ENCODE data around the gene ATN1. TPM values are rescaled to one million over a fixed set of nuclear protein-coding genes. Genes with fewer than 3 reads are reported as not detected.

Gene ATN1
- total and polyA plus RNA-seq, 2 of the 4 experiments (the other 2 are of a cell fraction) = 3.4 to 58.7 TPM

DNA sequence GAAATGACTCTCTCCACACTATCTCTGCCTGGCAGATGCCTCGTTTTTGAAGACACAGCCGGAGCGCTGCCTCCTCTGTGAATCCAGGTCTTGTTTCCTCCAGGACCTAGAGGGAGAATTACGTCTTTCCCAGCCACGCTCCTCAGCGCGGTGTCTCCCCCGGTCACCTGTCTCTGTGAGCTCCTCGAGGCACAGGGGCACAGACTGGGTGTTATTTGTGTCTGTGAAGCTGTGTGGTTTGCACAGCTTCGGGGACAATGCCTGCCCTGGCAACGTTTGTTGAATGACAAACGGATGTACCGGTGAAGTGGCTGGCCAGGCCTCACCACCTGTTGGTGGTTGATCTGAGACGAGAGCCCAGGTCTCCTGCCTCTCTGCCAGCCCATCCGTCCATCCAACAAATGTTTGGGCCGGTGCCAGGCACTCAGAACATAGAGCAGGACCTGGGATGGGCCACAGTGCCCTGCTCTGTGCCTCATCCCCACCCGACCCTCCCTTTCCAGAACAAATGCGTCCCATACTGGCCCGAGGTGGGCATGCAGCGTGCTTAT, 29.5 kb downstream of the ATN1 start:
- POLR2A ChIA-PET (ENCODE audit: unreplicated experiment) = no interaction called here
- H3K36me3 ChIP-seq (ENCODE audit: control insufficient read depth, insufficient read depth, low read length) = no peaks in the 10 kb centered on the region
- no peak overlapping the region for H3K9ac ChIP-seq (ENCODE audit: low read depth, low read length)
- no peak overlapping the region for H2BK120ac ChIP-seq (ENCODE audit: low read depth, low read length)
- H3K23ac ChIP-seq (ENCODE audit: low read depth, low read length) = no peak overlapping the region
- TF ChIP-seq MXI1 (IDR thresholded peaks at IDR 0.05; ENCODE audit: borderline replicate concordance, low read depth, low read length) (no peak), POLR2A (IDR thresholded peaks at IDR 0.05; ENCODE audit: low read depth, low read length) (no peak), MAFK (IDR thresholded peaks at IDR 0.05; ENCODE audit: low read depth, low read length) (no peak), BHLHE40 (IDR thresholded peaks at IDR 0.05; ENCODE audit: low read depth, low read length) (no peak), FOS (IDR thresholded peaks at IDR 0.05; ENCODE audit: low read depth, low read length) (no peak), NFE2L2 (IDR thresholded peaks at IDR 0.05; ENCODE audit: low read depth, low read length) (no peak), MAZ (IDR thresholded peaks at IDR 0.05; ENCODE audit: borderline replicate concordance, low read depth, low read length) (no peak), RFX5 (IDR thresholded peaks at IDR 0.05; ENCODE audit: low read depth, low read length) (no peak), CHD1 (IDR thresholded peaks at IDR 0.05; ENCODE audit: low read depth, low read length) (no peak), RCOR1 (IDR thresholded peaks at IDR 0.05; ENCODE audit: insufficient replicate concordance, low read length) (no peak), CEBPB (IDR thresholded peaks at IDR 0.05; ENCODE audit: low read depth, low read length) (no peak)
- TF ChIP-seq, protein P1, sequence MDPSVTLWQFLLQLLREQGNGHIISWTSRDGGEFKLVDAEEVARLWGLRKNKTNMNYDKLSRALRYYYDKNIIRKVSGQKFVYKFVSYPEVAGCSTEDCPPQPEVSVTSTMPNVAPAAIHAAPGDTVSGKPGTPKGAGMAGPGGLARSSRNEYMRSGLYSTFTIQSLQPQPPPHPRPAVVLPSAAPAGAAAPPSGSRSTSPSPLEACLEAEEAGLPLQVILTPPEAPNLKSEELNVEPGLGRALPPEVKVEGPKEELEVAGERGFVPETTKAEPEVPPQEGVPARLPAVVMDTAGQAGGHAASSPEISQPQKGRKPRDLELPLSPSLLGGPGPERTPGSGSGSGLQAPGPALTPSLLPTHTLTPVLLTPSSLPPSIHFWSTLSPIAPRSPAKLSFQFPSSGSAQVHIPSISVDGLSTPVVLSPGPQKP (IDR thresholded peaks at IDR 0.05; ENCODE audit: borderline replicate concordance, low read depth, low read length) = no peak
- TF ChIP-seq, protein P2, sequence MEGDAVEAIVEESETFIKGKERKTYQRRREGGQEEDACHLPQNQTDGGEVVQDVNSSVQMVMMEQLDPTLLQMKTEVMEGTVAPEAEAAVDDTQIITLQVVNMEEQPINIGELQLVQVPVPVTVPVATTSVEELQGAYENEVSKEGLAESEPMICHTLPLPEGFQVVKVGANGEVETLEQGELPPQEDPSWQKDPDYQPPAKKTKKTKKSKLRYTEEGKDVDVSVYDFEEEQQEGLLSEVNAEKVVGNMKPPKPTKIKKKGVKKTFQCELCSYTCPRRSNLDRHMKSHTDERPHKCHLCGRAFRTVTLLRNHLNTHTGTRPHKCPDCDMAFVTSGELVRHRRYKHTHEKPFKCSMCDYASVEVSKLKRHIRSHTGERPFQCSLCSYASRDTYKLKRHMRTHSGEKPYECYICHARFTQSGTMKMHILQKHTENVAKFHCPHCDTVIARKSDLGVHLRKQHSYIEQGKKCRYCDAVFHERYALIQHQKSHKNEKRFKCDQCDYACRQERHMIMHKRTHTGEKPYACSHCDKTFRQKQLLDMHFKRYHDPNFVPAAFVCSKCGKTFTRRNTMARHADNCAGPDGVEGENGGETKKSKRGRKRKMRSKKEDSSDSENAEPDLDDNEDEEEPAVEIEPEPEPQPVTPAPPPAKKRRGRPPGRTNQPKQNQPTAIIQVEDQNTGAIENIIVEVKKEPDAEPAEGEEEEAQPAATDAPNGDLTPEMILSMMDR (conservative IDR thresholded peaks at IDR 0.05; ENCODE audit: low read depth, low read length) = no peak
- TF ChIP-seq, protein P3, sequence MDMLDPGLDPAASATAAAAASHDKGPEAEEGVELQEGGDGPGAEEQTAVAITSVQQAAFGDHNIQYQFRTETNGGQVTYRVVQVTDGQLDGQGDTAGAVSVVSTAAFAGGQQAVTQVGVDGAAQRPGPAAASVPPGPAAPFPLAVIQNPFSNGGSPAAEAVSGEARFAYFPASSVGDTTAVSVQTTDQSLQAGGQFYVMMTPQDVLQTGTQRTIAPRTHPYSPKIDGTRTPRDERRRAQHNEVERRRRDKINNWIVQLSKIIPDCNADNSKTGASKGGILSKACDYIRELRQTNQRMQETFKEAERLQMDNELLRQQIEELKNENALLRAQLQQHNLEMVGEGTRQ (IDR thresholded peaks at IDR 0.05; ENCODE audit: low read depth, low read length) = no peak
- no peaks in the 10 kb centered on the region for H4K20me1 ChIP-seq (ENCODE audit: insufficient read depth, low read length)
- no peak overlapping the region for H3K4me3 ChIP-seq (ENCODE audit: insufficient read depth, low read depth, low read length)
- no peak overlapping the region for H3K4me2 ChIP-seq (ENCODE audit: low read depth, low read length)
- no peaks in the 10 kb centered on the region for H3K9me3 ChIP-seq (ENCODE audit: control insufficient read depth, insufficient read depth, low read length)
- H3K9me1 ChIP-seq (ENCODE audit: insufficient read depth, low read length) = no peaks in the 10 kb centered on the region
- ATAC-seq (ENCODE audit: low read depth) (no peak), DNase-seq (no peak)
- in situ Hi-C loops (cut with MboI; ENCODE audit: low sequenced_read_pairs) (no loop called here), dilution Hi-C loops (cut with HindIII; ENCODE audit: low sequenced_read_pairs, unreplicated experiment) (no loop called here), intact Hi-C loops (cut with micrococcal nuclease) (no loop called here)
- H2BK20ac ChIP-seq (ENCODE audit: low read depth, low read length) = no peak overlapping the region
- H3K27ac ChIP-seq (ENCODE audit: insufficient read depth, low read length) = no peak overlapping the region
- H2AK5ac ChIP-seq (ENCODE audit: low read depth, low read length) = no peak overlapping the region; the same call in 1 of the 2 replicates
- no peak overlapping the region for H4K8ac ChIP-seq (ENCODE audit: low read depth in 2 of 2, low read length in 2 of 2)
- no peak overlapping the region for H3K14ac ChIP-seq (replicated peaks; ENCODE audit: low read depth, low read length)
- H3K79me1 ChIP-seq (ENCODE audit: low read depth in 1 of 2, low read length in 2 of 2) = no peaks in the 10 kb centered on the region
- H3K4me1 ChIP-seq (ENCODE audit: control insufficient read depth, insufficient read depth, low read length) = peaks cover 6% of the 10 kb centered on the region; the same call in 1 of the 2 replicates
- no peak overlapping the region for H2AK9ac ChIP-seq (replicated peaks; ENCODE audit: low read depth, low read length, poor library complexity)
- H2BK5ac ChIP-seq (ENCODE audit: low read depth, low read length, poor library complexity, severe bottlenecking) = no peak overlapping the region
- no peak overlapping the region for H3K4ac ChIP-seq (ENCODE audit: low read depth, low read length)
- BruUV-seq (replicated peaks) = no TSS peak
- H3K18ac ChIP-seq (ENCODE audit: low read depth, low read length) = no peak overlapping the region
- H4K91ac ChIP-seq (ENCODE audit: insufficient read depth, low read depth, low read length) = no peak overlapping the region
- H2AFZ ChIP-seq (replicated peaks; ENCODE audit: low read length, poor library complexity) = peak overlapping the region; percentile 41
- H3K27me3 ChIP-seq (ENCODE audit: control insufficient read depth, insufficient read depth, low read length) = no peaks in the 10 kb centered on the region
- no peak overlapping the region for H2BK15ac ChIP-seq (ENCODE audit: low read depth, low read length)
- no peak overlapping the region for H3K56ac ChIP-seq (ENCODE audit: extremely low read depth, insufficient read depth, low read length)
- CTCF ChIA-PET = no interaction called here
- 63% methylated on average over 3 of the region's 20 CpGs; no CpG with 5 or more reads in 1 of the 2 experiments for WGBS, 2 experiments (ENCODE audit: extremely low coverage in 2 of 2, insufficient read length in 1 of 2)
- H4K5ac ChIP-seq (ENCODE audit: low read depth, low read length) = no peak overlapping the region

Measured in IMR-90 (cell line).